SK-N-MC (cell line): ENCODE measurements around the gene CLCC1.
"Not testable (repeated sequence)": the region's sequence is repeated elsewhere in the genome, so short reads cannot be mapped to it uniquely, and the experiment has no call there.

Experiments
- DNase-seq: peaks from one replicate; pipeline ENCODE4 v3.0.0-alpha.2; 2011; ENCODE audit warnings: low read depth, low spot score
- H3K27ac ChIP-seq: fragments of 200-600 bp; sonication (generic); 2 replicates; pipeline ENCODE4 v1.5.1; 2016; ENCODE audit warnings: mixed run types
- H3K36me3 ChIP-seq: fragments of 200-600 bp; sonication (generic); 2 replicates; pipeline ENCODE4 v1.6.1; 2017; ENCODE audit warnings: antibody characterized with exemption, low read length, mixed read lengths; ENCODE audit not compliant: insufficient read depth
- H3K4me3 ChIP-seq: fragments of 200-600 bp; sonication (generic); 2 replicates; pipeline ENCODE4 v1.5.1; 2016
- H3K9ac ChIP-seq: fragments of 200-600 bp; sonication (generic); 2 replicates; pipeline ENCODE4 v1.8.0; 2017; ENCODE audit warnings: mixed run types, mixed read lengths; ENCODE audit not compliant: insufficient read length
- H3K9me3 ChIP-seq: fragments of 200-600 bp; sonication (generic); 2 replicates; pipeline ENCODE4 v1.6.1; 2017; ENCODE audit warnings: low read depth, mild to moderate bottlenecking, antibody characterized with exemption, low read length, moderate library complexity, mixed read lengths
- EZH2 ChIP-seq: fragments of 200-600 bp; sonication (generic); IDR thresholded peaks from one replicate; pipeline ENCODE4 v1.6.1; 2017; ENCODE audit warnings: antibody characterized with exemption
- FOXP2 ChIP-seq: optimal IDR thresholded peaks from 2 replicates; pipeline ENCODE3; 2011; ENCODE audit warnings: mild to moderate bottlenecking, moderate library complexity; ENCODE audit not compliant: insufficient read depth; ENCODE audit errors: extremely low read length, control extremely low read depth
- POLR2AphosphoS5 ChIP-seq: IDR thresholded peaks from 2 replicates; pipeline ENCODE4 v1.6.1; 2012; ENCODE audit warnings: mild to moderate bottlenecking, low read depth, low read length, borderline replicate concordance

CLCC1 gene, protein sequence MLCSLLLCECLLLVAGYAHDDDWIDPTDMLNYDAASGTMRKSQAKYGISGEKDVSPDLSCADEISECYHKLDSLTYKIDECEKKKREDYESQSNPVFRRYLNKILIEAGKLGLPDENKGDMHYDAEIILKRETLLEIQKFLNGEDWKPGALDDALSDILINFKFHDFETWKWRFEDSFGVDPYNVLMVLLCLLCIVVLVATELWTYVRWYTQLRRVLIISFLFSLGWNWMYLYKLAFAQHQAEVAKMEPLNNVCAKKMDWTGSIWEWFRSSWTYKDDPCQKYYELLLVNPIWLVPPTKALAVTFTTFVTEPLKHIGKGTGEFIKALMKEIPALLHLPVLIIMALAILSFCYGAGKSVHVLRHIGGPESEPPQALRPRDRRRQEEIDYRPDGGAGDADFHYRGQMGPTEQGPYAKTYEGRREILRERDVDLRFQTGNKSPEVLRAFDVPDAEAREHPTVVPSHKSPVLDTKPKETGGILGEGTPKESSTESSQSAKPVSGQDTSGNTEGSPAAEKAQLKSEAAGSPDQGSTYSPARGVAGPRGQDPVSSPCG

DNA sequence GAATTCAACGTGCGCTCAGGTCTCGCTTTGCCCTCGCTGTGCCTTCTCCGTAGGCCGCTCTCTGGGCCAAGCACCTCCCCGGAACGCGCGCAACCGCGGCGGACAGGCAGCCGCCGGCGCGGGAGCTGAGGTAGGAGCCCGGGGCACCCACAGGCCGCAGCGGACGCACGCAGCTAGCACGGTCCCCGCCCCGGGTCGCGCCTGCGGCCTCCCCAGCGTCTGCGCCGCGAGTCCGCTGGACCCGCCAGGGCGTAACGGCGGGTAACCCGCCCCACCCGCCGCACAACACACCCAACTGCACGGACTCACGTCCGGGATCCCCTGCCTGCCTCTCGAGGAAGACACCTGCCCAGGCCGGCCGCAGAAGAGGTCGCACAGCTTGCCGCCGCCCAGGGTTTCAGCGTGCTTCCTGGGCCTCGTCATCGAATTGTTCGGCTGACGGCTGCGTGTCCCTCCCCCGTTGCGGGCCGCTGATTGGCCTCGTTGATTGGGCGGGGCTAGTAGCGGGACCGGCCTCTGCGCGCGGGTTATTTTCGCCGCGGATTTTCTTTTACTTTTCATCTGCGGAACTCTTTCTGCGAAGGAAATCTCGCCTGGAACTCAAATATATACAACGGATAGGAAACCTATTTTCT is at the start of gene CLCC1:
CLCC1 (minus strand) TSS at position 433 of the 635 bp plus-strand sequence. CDS start 13,047 bp downstream, outside the sequence.
- Histone ChIP-seq H3K9me3 (no peaks in the 10 kb centered on the region), H3K27ac (peak within 1 kb of the TSS; percentile 60), H3K4me3 (peak within 1 kb of the TSS; percentile 96), H3K36me3 (peaks cover 11% of the 10 kb centered on the region; the same call in 1 of the 2 replicates), H3K9ac (peak within 1 kb of the TSS; percentile 94)
- TF ChIP-seq FOXP2 (peak; percentile 66), EZH2 (no peak), POLR2AphosphoS5 (peak; percentile 93)
- peak; percentile 37 for DNase-seq

DNA sequence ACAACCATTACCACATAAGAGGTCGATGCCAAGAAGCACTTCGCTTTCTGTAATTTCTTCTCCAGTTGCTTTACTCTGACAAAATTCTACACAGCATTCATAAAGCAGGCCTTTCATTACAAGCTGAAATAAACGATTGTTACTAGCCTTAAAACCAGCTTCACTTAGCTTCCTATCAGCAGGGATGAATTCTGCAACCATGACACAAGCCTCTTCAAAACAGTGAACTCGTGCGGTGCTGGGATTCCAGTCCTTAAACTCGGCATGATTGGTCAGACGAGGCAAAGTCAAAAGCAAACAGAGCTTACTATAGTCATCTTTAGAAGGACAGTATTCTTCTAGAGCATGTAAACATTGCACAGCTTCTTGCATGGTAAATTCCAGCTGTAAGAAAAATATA is 48.1 kb upstream of the CLCC1 start:
- H3K36me3 ChIP-seq: peaks cover 31% of the 10 kb centered on the region
- peak overlapping the region; percentile 26 for H3K9ac ChIP-seq
- DNase-seq: no peak

DNA sequence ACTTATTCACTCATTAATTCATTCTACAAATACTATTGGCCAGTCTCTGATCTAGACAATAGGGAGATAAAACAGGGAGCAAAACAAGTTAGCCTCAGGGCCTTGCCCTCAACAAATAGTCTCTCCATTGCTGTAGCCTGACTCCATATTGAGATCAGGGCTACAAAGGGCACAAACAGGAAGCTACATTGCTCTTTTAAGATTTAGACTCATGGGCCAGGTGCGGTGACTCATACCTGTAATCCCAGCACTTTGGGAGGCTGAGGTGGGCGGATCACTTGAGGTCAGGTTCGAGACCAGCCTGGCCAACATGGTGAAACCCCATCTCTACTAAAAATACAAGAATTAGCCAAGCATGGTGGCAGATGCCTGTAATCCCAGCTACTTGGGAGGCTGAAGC is 33.3 kb upstream of the CLCC1 start:
- not testable (repeated sequence) for H3K27ac ChIP-seq, H3K9ac ChIP-seq, H3K9me3 ChIP-seq, DNase-seq, H3K4me3 ChIP-seq
- H3K36me3 ChIP-seq: peaks cover 43% of the 10 kb centered on the region

More for the DNA sequence above, 48.1 kb upstream of the CLCC1 start:
- H3K9me3 ChIP-seq: no peaks in the 10 kb centered on the region
- H3K4me3 ChIP-seq: no peak overlapping the region
- H3K27ac ChIP-seq: no peak overlapping the region
- TF ChIP-seq FOXP2 (no peak), EZH2 (no peak), POLR2AphosphoS5 (no peak)

DNA sequence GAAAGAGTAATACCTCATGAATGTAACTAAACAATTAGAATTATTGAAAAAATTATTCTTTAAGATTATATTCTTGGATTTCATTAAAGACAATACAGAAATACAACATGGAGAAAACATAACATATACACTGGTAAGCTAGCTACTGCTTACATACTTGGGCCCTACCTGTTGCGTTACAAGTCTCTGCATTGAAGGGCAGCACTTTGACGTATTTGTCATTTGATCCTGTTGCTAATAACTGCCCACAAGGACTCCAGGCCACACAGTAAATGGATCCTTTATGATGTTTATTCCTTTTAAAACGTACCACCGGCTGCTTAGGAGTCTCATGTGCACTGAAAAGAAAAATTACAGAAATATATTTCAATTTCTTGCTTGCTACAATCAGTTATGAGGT is 19.8 kb upstream of the CLCC1 start:
- Histone ChIP-seq H3K9ac (no peak overlapping the region), H3K36me3 (peaks cover 23% of the 10 kb centered on the region), H3K9me3 (no peaks in the 10 kb centered on the region), H3K4me3 (no peak overlapping the region), H3K27ac (no peak overlapping the region)
- no peak for DNase-seq
- TF ChIP-seq POLR2AphosphoS5: no peak

DNA sequence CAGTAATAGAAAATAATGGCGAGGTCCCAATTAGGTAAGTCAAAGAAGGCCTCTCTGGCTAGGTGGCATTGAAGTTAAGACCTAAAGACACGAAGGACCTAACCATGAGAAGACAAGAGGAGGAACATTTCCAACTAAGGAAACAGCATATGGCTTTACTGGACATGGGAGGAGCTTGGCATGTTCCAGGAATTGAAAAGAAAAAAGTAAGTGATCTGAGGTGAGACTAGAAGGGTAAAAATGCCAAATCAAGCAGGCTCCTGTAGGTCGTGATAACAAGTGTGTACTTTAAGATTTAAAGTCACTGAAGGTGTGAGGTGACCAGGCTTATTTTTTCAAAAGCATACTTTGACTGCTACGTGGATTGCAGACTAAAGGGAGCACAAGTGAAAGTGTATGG is 13.4 kb upstream of the CLCC1 start:
- DNase-seq: no peak
- TF ChIP-seq EZH2 (no peak), FOXP2 (no peak)
- Histone ChIP-seq H3K4me3 (no peak overlapping the region), H3K9ac (no peak overlapping the region), H3K9me3 (no peaks in the 10 kb centered on the region), H3K36me3 (peaks cover 23% of the 10 kb centered on the region; the same call in 1 of the 2 replicates), H3K27ac (no peak overlapping the region)

DNA sequence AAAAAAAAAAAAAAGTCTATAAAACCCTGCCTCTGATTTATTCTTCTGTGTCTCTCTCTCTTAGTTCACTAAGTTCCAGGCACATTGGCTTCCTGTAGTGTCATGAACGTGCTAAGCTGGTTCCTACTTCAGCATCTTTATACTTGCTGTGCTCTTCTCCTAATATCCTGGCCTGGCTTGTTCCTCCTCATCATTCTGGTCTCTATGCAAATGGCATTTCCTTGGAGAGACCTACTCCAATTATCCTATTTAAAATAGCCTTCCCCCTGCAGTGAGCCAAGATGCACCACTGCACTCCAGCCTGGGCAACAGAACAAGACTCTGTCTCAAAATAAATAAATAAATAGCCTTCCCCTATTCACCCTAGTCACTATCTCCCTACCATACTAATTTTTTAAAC is 9.7 kb upstream of the CLCC1 start:
- no peak overlapping the region for H3K27ac ChIP-seq
- no peak overlapping the region for H3K9ac ChIP-seq
- no peaks in the 10 kb centered on the region for H3K9me3 ChIP-seq
- no peak for DNase-seq
- TF ChIP-seq EZH2: no peak
- no peak for TF ChIP-seq POLR2AphosphoS5
- no peak for TF ChIP-seq FOXP2
- H3K4me3 ChIP-seq: no peak overlapping the region
- peaks cover 31% of the 10 kb centered on the region for H3K36me3 ChIP-seq

DNA sequence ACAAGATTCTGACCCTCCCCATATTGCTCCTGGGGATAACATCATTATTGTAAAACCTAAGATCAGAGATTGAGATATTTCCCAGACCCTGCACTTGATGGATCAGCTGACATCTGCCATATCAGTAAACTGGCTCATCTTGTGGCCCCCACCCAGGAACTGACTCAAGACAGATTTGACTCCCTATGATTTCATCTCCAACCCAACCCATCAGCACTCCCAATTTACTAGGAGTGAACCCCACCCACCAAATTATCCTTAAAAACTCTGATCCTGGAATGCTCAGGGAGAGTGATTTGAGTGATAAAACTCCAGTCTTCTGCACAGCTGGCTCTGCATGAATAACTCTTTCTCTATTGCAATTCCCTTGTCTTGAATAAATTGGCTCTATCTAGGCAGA is 6.1 kb upstream of the CLCC1 start:
- DNase-seq: no peak
- Histone ChIP-seq H3K27ac (no peak overlapping the region), H3K36me3 (peaks cover 26% of the 10 kb centered on the region), H3K4me3 (no peak overlapping the region), H3K9ac (no peak overlapping the region), H3K9me3 (no peaks in the 10 kb centered on the region)
- TF ChIP-seq POLR2AphosphoS5: no peak
- no peak for TF ChIP-seq FOXP2
- TF ChIP-seq EZH2: no peak

DNA sequence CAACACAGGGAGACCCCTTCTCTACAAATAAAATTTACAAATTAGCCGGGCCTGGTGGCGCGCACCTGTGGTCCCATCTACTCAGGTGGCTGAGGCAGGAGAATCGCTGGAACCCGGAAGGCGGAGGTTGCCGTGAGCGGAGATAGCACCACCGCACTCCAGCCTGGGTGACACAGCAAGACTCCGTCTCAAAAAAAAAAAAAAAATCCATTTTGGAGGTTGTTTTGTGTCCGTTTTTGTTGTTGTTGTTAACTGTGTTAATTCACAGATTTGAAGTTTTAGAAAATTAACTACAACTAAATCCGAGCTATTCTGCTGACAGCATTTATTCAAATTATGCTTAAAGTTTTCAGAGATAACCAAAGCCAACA is 618 bp downstream of the CLCC1 start:
- H3K27ac ChIP-seq: peak overlapping the region; percentile 60
- DNase-seq: no peak
- no peak for TF ChIP-seq FOXP2
- no peak for TF ChIP-seq POLR2AphosphoS5
- TF ChIP-seq EZH2: no peak
- peak overlapping the region; percentile 96 for H3K4me3 ChIP-seq
- H3K36me3 ChIP-seq: peaks cover 11% of the 10 kb centered on the region; the same call in 1 of the 2 replicates
- H3K9ac ChIP-seq: peak overlapping the region; percentile 94
- H3K9me3 ChIP-seq: no peaks in the 10 kb centered on the region
